Fibroblast of mammary gland (primary cell): ENCODE results near the gene WDR17.
A peak's percentile ranks its signal among the peaks of the same experiment; 100 is the strongest.

Experiments used
- DNase-seq: peaks from one replicate; pipeline ENCODE4 v3.0.0-alpha.2; 2010; ENCODE audit warnings: low read depth
- H3K4me3 ChIP-seq: 2 replicates; pipeline ENCODE4 v1.5.1; 2011; ENCODE audit warnings: low read depth, mild to moderate bottlenecking, low read length, moderate library complexity; ENCODE audit not compliant: control insufficient read depth
- TF ChIP-seq, protein P1 (sequence below): conservative IDR thresholded peaks from 2 replicates; pipeline ENCODE4 v1.5.1; 2011; ENCODE audit warnings: low read depth, low read length, inconsistent platforms; ENCODE audit not compliant: control insufficient read depth, insufficient read depth

WDR17 gene

DNA sequence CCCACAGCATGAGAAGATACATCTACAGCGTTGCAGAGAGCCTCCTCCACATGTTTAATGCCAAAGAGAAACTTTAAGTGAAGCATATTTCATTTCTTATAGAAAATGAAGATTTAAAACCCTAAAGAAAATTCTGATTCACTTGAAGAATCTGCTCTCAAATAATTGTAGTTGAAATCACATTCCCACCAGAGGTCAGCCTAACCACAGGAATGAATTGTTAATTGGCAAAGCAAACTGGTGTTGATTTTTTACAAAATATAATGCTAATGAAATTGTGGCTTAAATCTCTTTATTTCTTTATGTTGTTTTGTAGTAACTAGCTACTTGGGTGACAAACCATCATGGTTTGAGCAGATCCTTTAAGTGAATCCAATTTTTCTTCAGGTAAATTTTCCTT, 31.1 kb upstream of the WDR17 start:
- TF ChIP-seq, protein P1, sequence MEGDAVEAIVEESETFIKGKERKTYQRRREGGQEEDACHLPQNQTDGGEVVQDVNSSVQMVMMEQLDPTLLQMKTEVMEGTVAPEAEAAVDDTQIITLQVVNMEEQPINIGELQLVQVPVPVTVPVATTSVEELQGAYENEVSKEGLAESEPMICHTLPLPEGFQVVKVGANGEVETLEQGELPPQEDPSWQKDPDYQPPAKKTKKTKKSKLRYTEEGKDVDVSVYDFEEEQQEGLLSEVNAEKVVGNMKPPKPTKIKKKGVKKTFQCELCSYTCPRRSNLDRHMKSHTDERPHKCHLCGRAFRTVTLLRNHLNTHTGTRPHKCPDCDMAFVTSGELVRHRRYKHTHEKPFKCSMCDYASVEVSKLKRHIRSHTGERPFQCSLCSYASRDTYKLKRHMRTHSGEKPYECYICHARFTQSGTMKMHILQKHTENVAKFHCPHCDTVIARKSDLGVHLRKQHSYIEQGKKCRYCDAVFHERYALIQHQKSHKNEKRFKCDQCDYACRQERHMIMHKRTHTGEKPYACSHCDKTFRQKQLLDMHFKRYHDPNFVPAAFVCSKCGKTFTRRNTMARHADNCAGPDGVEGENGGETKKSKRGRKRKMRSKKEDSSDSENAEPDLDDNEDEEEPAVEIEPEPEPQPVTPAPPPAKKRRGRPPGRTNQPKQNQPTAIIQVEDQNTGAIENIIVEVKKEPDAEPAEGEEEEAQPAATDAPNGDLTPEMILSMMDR = peak; percentile 29
- peak; percentile 68 for DNase-seq

DNA sequence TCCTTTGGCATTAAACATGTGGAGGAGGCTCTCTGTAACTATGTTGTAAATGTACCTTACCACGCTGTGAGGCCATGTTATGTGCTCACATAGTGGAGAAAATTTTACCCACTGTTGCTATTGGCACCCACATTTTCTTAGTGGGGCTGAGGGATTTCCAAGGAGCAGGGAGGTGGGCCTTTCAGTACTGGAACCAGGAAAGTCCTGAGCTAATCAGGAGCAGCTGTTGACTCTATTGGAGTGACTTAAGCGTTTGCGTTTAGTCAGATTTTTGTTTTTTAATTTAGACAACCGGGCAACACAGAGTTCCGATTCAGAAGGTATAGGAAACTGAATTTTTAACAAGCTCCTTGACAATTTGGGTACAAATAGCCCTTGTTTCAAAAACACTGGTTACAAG, 30.7 kb upstream of the WDR17 start:
- TF ChIP-seq, protein P1 = no peak
- DNase-seq = peak; percentile 44
- no peak overlapping the region for H3K4me3 ChIP-seq

More for the DNA sequence above, 31.1 kb upstream of the WDR17 start:
- H3K4me3 ChIP-seq = no peak overlapping the region

DNA sequence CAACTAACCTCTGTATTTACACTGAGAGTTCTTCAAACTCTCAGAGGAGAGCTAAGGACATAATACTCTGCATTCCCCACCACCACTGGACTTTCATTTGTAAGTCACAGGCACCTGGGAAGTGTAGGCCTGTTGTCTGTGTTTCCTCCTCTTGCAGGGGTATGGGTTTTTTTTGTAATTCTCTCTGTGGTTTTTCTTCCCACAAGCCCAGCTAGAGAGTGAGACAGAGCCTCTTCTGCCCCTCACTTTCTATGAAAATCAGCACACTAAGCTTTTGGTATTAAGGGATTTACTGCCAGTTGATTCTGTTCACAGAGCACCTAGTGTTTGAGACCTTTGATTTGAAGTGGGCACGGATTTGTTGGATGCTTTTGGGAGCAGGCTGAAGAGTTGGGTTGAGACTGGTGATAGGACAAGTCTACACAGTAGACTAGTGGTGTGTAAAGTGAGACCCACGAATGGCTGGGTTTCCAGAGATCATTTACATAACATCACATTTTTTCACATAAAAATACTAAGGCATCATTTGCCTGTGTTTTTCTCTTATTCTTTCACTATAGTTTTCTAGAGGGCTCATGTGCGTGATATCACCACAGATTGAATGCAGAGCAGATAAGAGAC, 28.9 kb upstream of the WDR17 start:
- no peak for DNase-seq
- TF ChIP-seq, protein P1 = no peak
- H3K4me3 ChIP-seq = no peak overlapping the region

DNA sequence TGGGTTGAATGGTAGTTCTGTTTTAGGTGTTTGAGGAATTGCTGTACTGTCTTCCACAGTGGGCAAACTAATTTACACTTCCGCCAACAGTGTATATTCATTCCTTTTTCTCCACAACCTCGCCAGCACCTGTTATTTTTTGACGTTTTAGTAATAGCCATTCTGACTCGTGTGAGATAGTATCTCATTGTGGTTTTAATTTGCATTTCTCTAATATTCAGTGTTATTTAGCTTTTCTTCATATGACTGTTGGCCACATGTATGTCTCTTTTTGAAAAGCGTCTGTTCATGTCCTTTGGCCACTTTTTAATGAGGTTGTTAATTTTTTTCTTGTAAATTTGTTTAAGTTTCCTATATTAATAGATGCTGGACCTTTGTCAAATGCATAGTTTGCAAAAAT, 26.9 kb upstream of the WDR17 start:
- TF ChIP-seq, protein P1 = no peak
- no peak overlapping the region for H3K4me3 ChIP-seq
- DNase-seq = no peak

DNA sequence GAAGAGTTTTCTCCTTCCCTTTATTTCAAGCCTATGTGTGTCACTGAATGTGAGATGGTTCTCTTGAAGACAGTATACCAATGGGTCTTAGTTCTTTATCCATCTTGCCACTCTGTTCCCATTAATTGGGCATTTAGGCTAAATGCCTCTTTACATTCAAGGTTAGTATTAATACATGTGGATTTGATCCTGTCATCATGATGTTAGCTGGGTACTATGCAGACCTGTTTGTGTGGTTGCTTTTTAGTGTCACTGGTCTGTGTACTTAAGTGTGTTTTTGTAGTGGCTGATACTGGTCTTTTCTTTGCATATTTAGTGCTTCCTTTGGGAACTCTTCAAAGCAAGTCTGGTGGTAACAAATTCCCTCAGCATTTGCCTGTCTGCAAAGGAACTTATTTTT, 23.4 kb upstream of the WDR17 start:
- no peak for DNase-seq
- TF ChIP-seq, protein P1 = no peak
- no peak overlapping the region for H3K4me3 ChIP-seq

DNA sequence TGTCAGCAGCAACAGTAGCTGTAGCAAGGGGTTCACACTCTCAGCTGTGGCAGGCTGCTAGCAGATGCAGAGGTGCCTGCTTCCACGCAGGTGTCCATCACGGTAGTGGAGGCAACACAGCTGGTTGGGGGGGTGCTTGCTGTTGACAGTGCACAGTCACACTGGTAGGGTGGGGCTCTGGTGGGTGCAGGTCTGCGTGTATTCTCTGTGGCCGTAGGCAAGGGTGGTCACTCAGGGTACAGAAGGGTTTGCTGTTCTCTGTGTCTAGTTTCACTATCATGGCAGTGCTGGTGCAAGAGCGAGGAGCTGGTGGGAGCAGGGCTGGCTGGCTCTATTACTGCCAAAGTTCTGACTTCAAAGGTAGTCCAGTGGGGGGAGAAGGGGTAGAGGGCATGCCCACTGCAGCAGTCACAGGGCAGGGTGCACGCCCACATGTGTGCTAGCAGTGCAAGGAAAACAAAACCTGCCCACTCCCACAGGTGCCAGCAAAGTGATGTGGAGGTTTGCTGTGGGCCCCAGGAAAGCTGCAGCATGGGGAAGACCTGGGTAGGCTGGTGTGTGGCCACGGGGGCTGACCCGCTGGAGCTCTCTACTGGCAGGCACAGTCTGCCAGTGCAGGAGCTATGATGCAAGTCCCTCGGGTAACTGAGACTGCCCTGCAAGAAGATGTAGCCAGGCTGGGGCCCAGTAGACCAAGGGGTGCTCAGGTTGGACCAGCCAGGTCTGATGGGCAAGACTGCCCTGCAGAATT, 21.6 kb upstream of the WDR17 start:
- TF ChIP-seq, protein P1 = no peak
- no peak for DNase-seq
- H3K4me3 ChIP-seq = no peak overlapping the region
